Left cardiac atrium (tissue), 2 donors: Measurements from ENCODE around the gene ZG16. TPM values are rescaled to one million over a fixed set of nuclear protein-coding genes. Genes with fewer than 3 reads are reported as not detected.

Experiments
- total RNA-seq, 2 donors: library from RNA; stranded (reverse); fragmentation: NEBNext Ultra II Directional; extraction: Animal tissue kit (Norgen Biotek cat#: 25700); gene quantifications; one replicate each; pipeline ENCODE4 v1.2.1, GENCODE V29; 2021
- donor health status: DM: no; HTN: yes; CAD: no; lungs with severe emphysema.
- donor health status: DM: yes; HTN: yes; CAD: no.

ZG16 gene
- total RNA-seq, 2 donors from 2014 or later = not detected

Other genes with a start within 250 kb of the ZG16 start
- 1 to 10 TPM; 1.4 to 3.7 TPM for gene SPN, start 115.0 kb upstream of the ZG16 start, total RNA-seq
- 10 to 100 TPM; 20.4 to 22.0 TPM for gene QPRT, start 99.1 kb upstream of the ZG16 start, total RNA-seq
- 1 to 10 TPM; 1.3 to 1.7 TPM for gene C16orf54, start 32.3 kb upstream of the ZG16 start, total RNA-seq
- 10 to 100 TPM; 22.1 to 30.1 TPM for gene KIF22, start 12.5 kb downstream of the ZG16 start, total RNA-seq
- gene MAZ, start 28.3 kb downstream of the ZG16 start, total RNA-seq = 10 to 100 TPM; 84.8 to 96.7 TPM
- gene PRRT2, start 33.9 kb downstream of the ZG16 start, total RNA-seq = 1 to 10 TPM; 2.2 to 3.0 TPM
- 10 to 100 TPM; 15.1 to 16.6 TPM for gene PAGR1, start 37.9 kb downstream of the ZG16 start, total RNA-seq
- 10 to 100 TPM; 72.7 to 82.4 TPM for gene MVP, start 42.2 kb downstream of the ZG16 start, total RNA-seq
- gene CDIPT, start 85.0 kb downstream of the ZG16 start, total RNA-seq = 10 to 100 TPM; 88.8 to 90.8 TPM
- 1 to 10 TPM in 1 of 2 donors, under 1 TPM in 1; 0.82 to 1.8 TPM for gene SEZ6L2, start 121.3 kb downstream of the ZG16 start, total RNA-seq
- 1 to 10 TPM in 1 of 2 donors, under 1 TPM in 1; 0.59 to 1.0 TPM for gene ASPHD1, start 122.2 kb downstream of the ZG16 start, total RNA-seq
- 10 to 100 TPM in 1 of 2 donors, 1 to 10 TPM in 1; 7.6 to 10.1 TPM for gene KCTD13, start 148.0 kb downstream of the ZG16 start, total RNA-seq
- 10 to 100 TPM; 73.8 to 78.8 TPM for gene TMEM219, start 183.8 kb downstream of the ZG16 start, total RNA-seq
- 10 to 100 TPM; 33.6 to 45.8 TPM for gene TAOK2, start 195.6 kb downstream of the ZG16 start, total RNA-seq
- gene HIRIP3, start 217.4 kb downstream of the ZG16 start, total RNA-seq = 10 to 100 TPM; 13.0 to 18.4 TPM
- gene INO80E, start 218.0 kb downstream of the ZG16 start, total RNA-seq = 10 to 100 TPM; 33.6 to 35.9 TPM
- under 1 TPM; 0.63 to 0.77 TPM for gene DOC2A, start 232.8 kb downstream of the ZG16 start, total RNA-seq
- gene C16orf92, start 244.9 kb downstream of the ZG16 start, total RNA-seq = not detected